ENCODE data around the gene NMNAT3. TPM values are rescaled to one million over a fixed set of nuclear protein-coding genes. Genes with fewer than 3 reads are reported as not detected.

The NMNAT3 gene
- total RNA-seq, 1 donor from 2014 or later = 4.2 TPM

- no peaks in the 10 kb centered on the region for H3K9me3 ChIP-seq (ENCODE audit: control insufficient read depth in 3 of 3, low read length in 3 of 3)
- no peak overlapping the region for H3K27ac ChIP-seq (ENCODE audit: low read depth, low read length)
- peaks cover 0 to 2% (median 2%) of the 10 kb centered on the region in 3 donors for H3K36me3 ChIP-seq (ENCODE audit: control insufficient read depth in 3 of 3, insufficient read depth in 3 of 3, low read length in 3 of 3)
- H3K4me1 ChIP-seq (ENCODE audit: control insufficient read depth in 3 of 3, insufficient read depth in 3 of 3, low read length in 3 of 3) = no peaks in the 10 kb centered on the region
- H3K4me3 ChIP-seq (ENCODE audit: low read length in 3 of 3) = no peak overlapping the region
- H3K27me3 ChIP-seq (ENCODE audit: control insufficient read depth in 3 of 3, insufficient read depth in 3 of 3, low read length in 3 of 3) = no peaks in the 10 kb centered on the region
- H3K9ac ChIP-seq (ENCODE audit: low read depth in 1 of 3, low read length in 3 of 3) = no peak overlapping the region
These were observed 119.2 kb downstream of the NMNAT3 start for GRCh38 chr3:139558351-139559266.

DNA sequence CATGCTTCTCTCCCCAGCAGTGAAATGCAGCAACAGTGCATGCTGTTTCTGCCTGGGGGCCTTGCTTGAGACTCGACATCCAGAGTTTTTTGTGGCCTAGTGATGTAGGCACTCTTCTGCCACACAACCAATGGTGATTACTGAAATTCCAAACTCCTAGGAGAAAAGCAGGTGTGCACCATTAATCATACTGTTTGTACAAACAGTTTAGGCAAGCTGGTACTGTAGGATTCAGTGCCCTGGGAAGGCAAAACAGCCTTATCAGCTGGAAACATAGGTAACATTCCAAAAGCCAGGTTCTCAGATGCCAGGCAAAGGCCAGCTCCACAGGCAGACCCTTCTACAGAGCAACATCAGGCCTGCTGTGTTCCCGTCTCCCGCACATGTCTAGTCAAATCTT, 120.7 kb downstream of the NMNAT3 start:
- H3K9me3 ChIP-seq (ENCODE audit: control insufficient read depth in 3 of 3, low read length in 3 of 3) = no peaks in the 10 kb centered on the region
- no peaks in the 10 kb centered on the region for H3K4me1 ChIP-seq (ENCODE audit: control insufficient read depth in 3 of 3, insufficient read depth in 3 of 3, low read length in 3 of 3)
- no peak overlapping the region for H3K9ac ChIP-seq (ENCODE audit: low read depth in 1 of 3, low read length in 3 of 3)
- H3K27me3 ChIP-seq (ENCODE audit: control insufficient read depth in 3 of 3, insufficient read depth in 3 of 3, low read length in 3 of 3) = no peaks in the 10 kb centered on the region
- no peak overlapping the region for H3K4me3 ChIP-seq (ENCODE audit: low read length in 3 of 3)
- H3K27ac ChIP-seq (ENCODE audit: low read depth, low read length) = no peak overlapping the region
- H3K36me3 ChIP-seq (ENCODE audit: control insufficient read depth in 3 of 3, insufficient read depth in 3 of 3, low read length in 3 of 3) = peaks cover 0 to 2% (median 2%) of the 10 kb centered on the region in 3 donors

DNA sequence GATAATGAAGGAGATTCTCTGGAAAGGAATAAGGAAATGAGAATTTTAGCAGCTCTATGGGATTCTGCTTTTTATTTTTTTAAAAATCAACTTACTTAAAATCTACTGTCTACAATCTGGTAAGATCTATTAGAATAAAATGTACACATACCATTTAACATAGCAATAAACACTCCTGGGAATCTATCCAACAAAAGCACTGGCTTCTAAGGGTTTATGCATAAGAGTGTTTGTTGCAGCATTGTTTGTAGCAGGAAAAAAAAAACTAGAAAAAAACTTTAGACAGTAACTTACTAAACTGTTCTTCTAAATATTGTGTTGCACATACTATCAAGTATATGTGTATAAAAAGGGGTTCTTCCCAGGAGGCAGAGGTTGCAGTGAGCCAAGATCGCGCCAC, 122.5 kb downstream of the NMNAT3 start:
- Histone ChIP-seq H3K36me3 (ENCODE audit: control insufficient read depth in 3 of 3, insufficient read depth in 3 of 3, low read length in 3 of 3) (peaks cover 0 to 2% (median 0%) of the 10 kb centered on the region in 3 donors), H3K27me3 (ENCODE audit: control insufficient read depth in 3 of 3, insufficient read depth in 3 of 3, low read length in 3 of 3) (no peaks in the 10 kb centered on the region), H3K9me3 (ENCODE audit: control insufficient read depth in 3 of 3, low read length in 3 of 3) (no peaks in the 10 kb centered on the region), H3K27ac (ENCODE audit: low read depth, low read length) (no peak overlapping the region), H3K9ac (ENCODE audit: low read depth in 1 of 3, low read length in 3 of 3) (no peak overlapping the region), H3K4me1 (ENCODE audit: control insufficient read depth in 3 of 3, insufficient read depth in 3 of 3, low read length in 3 of 3) (no peaks in the 10 kb centered on the region), H3K4me3 (ENCODE audit: low read length in 3 of 3) (no peak overlapping the region)

- H3K27me3 ChIP-seq (ENCODE audit: control insufficient read depth in 3 of 3, insufficient read depth in 3 of 3, low read length in 3 of 3) = no peaks in the 10 kb centered on the region
- no peaks in the 10 kb centered on the region for H3K4me1 ChIP-seq (ENCODE audit: control insufficient read depth in 3 of 3, insufficient read depth in 3 of 3, low read length in 3 of 3)
- H3K36me3 ChIP-seq (ENCODE audit: control insufficient read depth in 3 of 3, insufficient read depth in 3 of 3, low read length in 3 of 3) = peaks cover 0 to 2% (median 0%) of the 10 kb centered on the region in 3 donors
- no peak overlapping the region for H3K27ac ChIP-seq (ENCODE audit: low read depth, low read length)
- no peak overlapping the region for H3K4me3 ChIP-seq (ENCODE audit: low read length in 3 of 3)
- H3K9me3 ChIP-seq (ENCODE audit: control insufficient read depth in 3 of 3, low read length in 3 of 3) = no peaks in the 10 kb centered on the region
- no peak overlapping the region for H3K9ac ChIP-seq (ENCODE audit: low read depth in 1 of 3, low read length in 3 of 3)
These were observed 123.1 kb downstream of the NMNAT3 start for GRCh38 chr3:139554628-139555027.

GRCh38 chr3:139552632-139553365, 125.0 kb downstream of the NMNAT3 start:
- Histone ChIP-seq H3K9me3 (ENCODE audit: control insufficient read depth in 3 of 3, low read length in 3 of 3) (no peaks in the 10 kb centered on the region), H3K9ac (ENCODE audit: low read depth in 1 of 3, low read length in 3 of 3) (peak overlapping the region in 1 of 3 donors; percentile 1), H3K36me3 (ENCODE audit: control insufficient read depth in 3 of 3, insufficient read depth in 3 of 3, low read length in 3 of 3) (no peaks in the 10 kb centered on the region), H3K27me3 (ENCODE audit: control insufficient read depth in 3 of 3, insufficient read depth in 3 of 3, low read length in 3 of 3) (no peaks in the 10 kb centered on the region), H3K4me3 (ENCODE audit: low read length in 3 of 3) (no peak overlapping the region), H3K4me1 (ENCODE audit: control insufficient read depth in 3 of 3, insufficient read depth in 3 of 3, low read length in 3 of 3) (no peaks in the 10 kb centered on the region), H3K27ac (ENCODE audit: low read depth, low read length) (no peak overlapping the region)

DNA sequence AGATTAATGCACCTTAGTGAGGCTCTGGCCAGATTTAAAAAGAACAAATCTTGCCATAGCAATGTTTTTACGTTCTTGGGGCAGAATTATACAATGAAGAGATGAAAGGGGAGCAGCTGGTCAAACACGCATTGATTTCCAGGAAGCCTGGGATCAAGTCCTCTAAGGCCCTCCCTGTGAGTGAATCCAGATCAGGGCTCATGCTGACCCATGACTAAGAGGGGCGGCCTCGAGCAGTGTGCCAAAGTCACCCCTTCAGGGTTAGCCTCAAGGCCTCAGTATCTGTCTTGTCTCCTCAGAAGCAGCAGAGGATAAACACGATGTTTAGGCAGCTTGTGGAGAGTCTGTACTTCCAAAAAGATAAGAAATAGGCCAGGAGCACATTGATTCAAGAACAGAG, 129.0 kb downstream of the NMNAT3 start:
- Histone ChIP-seq H3K4me3 (ENCODE audit: low read length in 3 of 3) (no peak overlapping the region), H3K36me3 (ENCODE audit: control insufficient read depth in 3 of 3, insufficient read depth in 3 of 3, low read length in 3 of 3) (no peaks in the 10 kb centered on the region), H3K27ac (ENCODE audit: low read depth, low read length) (no peak overlapping the region), H3K9ac (ENCODE audit: low read depth in 1 of 3, low read length in 3 of 3) (no peak overlapping the region), H3K27me3 (ENCODE audit: control insufficient read depth in 3 of 3, insufficient read depth in 3 of 3, low read length in 3 of 3) (no peaks in the 10 kb centered on the region), H3K9me3 (ENCODE audit: control insufficient read depth in 3 of 3, low read length in 3 of 3) (no peaks in the 10 kb centered on the region), H3K4me1 (ENCODE audit: control insufficient read depth in 3 of 3, insufficient read depth in 3 of 3, low read length in 3 of 3) (no peaks in the 10 kb centered on the region)

GRCh38 chr3:139547666-139548065, 130.1 kb downstream of the NMNAT3 start:
- Histone ChIP-seq H3K4me1 (ENCODE audit: control insufficient read depth in 3 of 3, insufficient read depth in 3 of 3, low read length in 3 of 3) (no peaks in the 10 kb centered on the region), H3K27ac (ENCODE audit: low read depth, low read length) (no peak overlapping the region), H3K4me3 (ENCODE audit: low read length in 3 of 3) (no peak overlapping the region), H3K9me3 (ENCODE audit: control insufficient read depth in 3 of 3, low read length in 3 of 3) (no peaks in the 10 kb centered on the region), H3K27me3 (ENCODE audit: control insufficient read depth in 3 of 3, insufficient read depth in 3 of 3, low read length in 3 of 3) (no peaks in the 10 kb centered on the region), H3K36me3 (ENCODE audit: control insufficient read depth in 3 of 3, insufficient read depth in 3 of 3, low read length in 3 of 3) (no peaks in the 10 kb centered on the region), H3K9ac (ENCODE audit: low read depth in 1 of 3, low read length in 3 of 3) (no peak overlapping the region)

GRCh38 chr3:139546772-139547171, 131.0 kb downstream of the NMNAT3 start:
- no peak overlapping the region for H3K9ac ChIP-seq (ENCODE audit: low read depth in 1 of 3, low read length in 3 of 3)
- no peak overlapping the region for H3K27ac ChIP-seq (ENCODE audit: low read depth, low read length)
- peaks cover 0 to 1% (median 0%) of the 10 kb centered on the region in 3 donors for H3K27me3 ChIP-seq (ENCODE audit: control insufficient read depth in 3 of 3, insufficient read depth in 3 of 3, low read length in 3 of 3)

DNA sequence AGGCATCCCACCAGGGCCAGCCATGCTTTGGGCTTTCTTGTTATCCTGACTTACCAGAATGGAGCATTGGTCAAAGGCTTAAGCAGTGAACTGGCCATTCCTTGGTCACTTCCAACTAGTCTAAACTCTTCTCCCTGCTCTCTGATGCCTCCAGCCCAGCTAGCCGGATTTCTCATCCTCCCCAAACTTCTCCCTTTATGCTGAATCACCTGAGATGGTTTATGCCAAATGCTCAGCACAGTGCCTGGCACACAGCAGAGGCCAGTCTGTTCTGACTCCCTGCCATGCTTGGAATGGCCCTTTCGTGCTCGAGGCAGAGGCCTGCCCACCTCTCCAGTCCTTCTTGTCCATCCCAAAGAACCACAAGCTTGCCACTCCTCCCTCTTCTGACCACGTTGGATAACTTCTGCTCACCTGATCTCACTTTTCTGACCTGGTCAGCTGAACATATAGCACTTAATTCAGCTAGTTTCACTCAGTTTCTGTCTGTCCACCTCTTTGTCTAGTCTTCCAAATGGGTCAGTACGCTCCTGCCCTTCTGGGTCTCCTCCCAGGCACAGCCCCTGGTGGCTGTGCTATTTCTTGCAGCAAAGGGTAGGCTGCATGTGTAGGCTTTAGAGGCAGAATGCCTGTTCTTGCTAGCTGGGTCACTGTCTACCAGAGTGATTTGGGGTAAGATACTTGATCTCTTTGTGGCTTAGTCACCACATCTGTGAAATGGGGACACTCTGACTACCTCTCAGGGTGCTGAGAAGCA, 136.1 kb downstream of the NMNAT3 start:
- H3K36me3 ChIP-seq (ENCODE audit: control insufficient read depth in 3 of 3, insufficient read depth in 3 of 3, low read length in 3 of 3) = no peaks in the 10 kb centered on the region
- peaks cover 0 to 3% (median 0%) of the 10 kb centered on the region in 3 donors for H3K27me3 ChIP-seq (ENCODE audit: control insufficient read depth in 3 of 3, insufficient read depth in 3 of 3, low read length in 3 of 3)
- H3K4me3 ChIP-seq (ENCODE audit: low read length in 3 of 3) = no peak overlapping the region
- no peak overlapping the region for H3K9ac ChIP-seq (ENCODE audit: low read depth in 1 of 3, low read length in 3 of 3)
- no peak overlapping the region for H3K27ac ChIP-seq (ENCODE audit: low read depth, low read length)
- H3K4me1 ChIP-seq (ENCODE audit: control insufficient read depth in 3 of 3, insufficient read depth in 3 of 3, low read length in 3 of 3) = peaks cover 9 to 10% (median 10%) of the 10 kb centered on the region in 3 donors
- H3K9me3 ChIP-seq (ENCODE audit: control insufficient read depth in 3 of 3, low read length in 3 of 3) = no peaks in the 10 kb centered on the region

More at GRCh38 chr3:139546772-139547171, 131.0 kb downstream of the NMNAT3 start:
- no peak overlapping the region for H3K4me3 ChIP-seq (ENCODE audit: low read length in 3 of 3)
- no peaks in the 10 kb centered on the region for H3K36me3 ChIP-seq (ENCODE audit: control insufficient read depth in 3 of 3, insufficient read depth in 3 of 3, low read length in 3 of 3)
- H3K4me1 ChIP-seq (ENCODE audit: control insufficient read depth in 3 of 3, insufficient read depth in 3 of 3, low read length in 3 of 3) = no peaks in the 10 kb centered on the region
- H3K9me3 ChIP-seq (ENCODE audit: control insufficient read depth in 3 of 3, low read length in 3 of 3) = no peaks in the 10 kb centered on the region

All from skeletal muscle tissue (tissue), 4 donors.